ENCODE results near the gene MSRB2. TPM values are rescaled to one million over a fixed set of nuclear protein-coding genes. Genes with fewer than 3 reads are reported as not detected.
"Not testable (repeated sequence)": the region's sequence is repeated elsewhere in the genome, so short reads cannot be mapped to it uniquely, and the experiment has no call there.

Gene MSRB2
- total and polyA plus RNA-seq, 2 donors (not counting 1 experiment from before 2014, with no cell fraction given) = 1.5 to 3.0 TPM

GRCh38 chr10:23070913-23071218, 24.5 kb upstream of the MSRB2 start:
- CTCF ChIA-PET = interaction anchor here (0.9 to 1.3 kb wide), 2 partner anchors 1077 to 1080 kb away, joined by 3 to 4 read pairs; no protein-coding TSS in a partner anchor
- no peaks in the 10 kb centered on the region for H3K4me1 Mint-ChIP-seq
- ATAC-seq (ENCODE audit: low read depth) (no peak), DNase-seq (no peak)
- WGBS (ENCODE audit: insufficient coverage) = 71% methylated on average over 3 of the region's 3 CpGs
- no peak overlapping the region for H3K27ac Mint-ChIP-seq
- no peak overlapping the region for H3K4me3 ChIP-seq (ENCODE audit: control extremely low read depth in 1 of 5, extremely low read depth in 1 of 5, insufficient read depth in 1 of 5, low read depth in 2 of 5, low read length in 4 of 5)
- TF ChIP-seq EZH2 (IDR thresholded peaks at IDR 0.05; ENCODE audit: borderline replicate concordance, insufficient read depth, low read depth, low read length, poor library complexity, severe bottlenecking) = no peak
- TF ChIP-seq CTCF (IDR thresholded peaks at IDR 0.05) = no peak
- no peaks in the 10 kb centered on the region for H3K9me3 Mint-ChIP-seq (ENCODE audit: insufficient read depth)
- POLR2A ChIA-PET = no interaction called here
- no peak overlapping the region for H3K27ac ChIP-seq (ENCODE audit: low read length in 2 of 2)
- peak overlapping the region; percentile 11 for H2AFZ ChIP-seq (ENCODE audit: insufficient read depth, low read depth, low read length, poor library complexity, severe bottlenecking)
- no peak overlapping the region for H3K9ac ChIP-seq (ENCODE audit: low read length)
- intact Hi-C loops (cut with micrococcal nuclease) = no loop called here
- no peaks in the 10 kb centered on the region for H3K79me2 ChIP-seq (ENCODE audit: control insufficient read depth, insufficient read depth, low read length)
- peaks cover 0 to 4% (median 0%) of the 10 kb centered on the region in 4 experiments for H3K27me3 ChIP-seq (replicated peaks in 1 of 4; ENCODE audit: control extremely low read depth in 1 of 4, control insufficient read depth in 3 of 4, insufficient read depth in 4 of 4, low read length in 3 of 4)
- no peak overlapping the region for H3K4me3 Mint-ChIP-seq
- no peaks in the 10 kb centered on the region for H4K20me1 ChIP-seq (ENCODE audit: control insufficient read depth, insufficient read depth, low read length, poor library complexity, severe bottlenecking)
- H3K36me3 ChIP-seq (replicated peaks in 1 of 2; ENCODE audit: control extremely low read depth in 1 of 2, control insufficient read depth in 1 of 2, extremely low read depth in 1 of 2, insufficient read depth in 2 of 2, low read length in 1 of 2) = no peaks in the 10 kb centered on the region
- peaks cover 21% of the 10 kb centered on the region for H3K27me3 Mint-ChIP-seq
- no peak overlapping the region for H3K4me2 ChIP-seq (replicated peaks; ENCODE audit: low read depth, low read length, poor library complexity, severe bottlenecking)
- no peaks in the 10 kb centered on the region for H3K4me1 ChIP-seq (ENCODE audit: control insufficient read depth in 2 of 2, insufficient read depth in 2 of 2, low read length in 2 of 2)
- no peaks in the 10 kb centered on the region for H3K9me3 ChIP-seq (ENCODE audit: control extremely low read depth in 1 of 3, control insufficient read depth in 2 of 3, insufficient read depth in 1 of 3, low read length in 2 of 3)

GRCh38 chr10:23072593-23072992, 22.8 kb upstream of the MSRB2 start:
- POLR2A ChIA-PET; H2AFZ ChIP-seq (ENCODE audit: insufficient read depth, low read depth, low read length, poor library complexity, severe bottlenecking); H3K4me3 ChIP-seq (ENCODE audit: control extremely low read depth in 1 of 5, extremely low read depth in 1 of 5, insufficient read depth in 1 of 5, low read depth in 2 of 5, low read length in 4 of 5); H3K27ac Mint-ChIP-seq; H3K4me3 Mint-ChIP-seq; ATAC-seq (ENCODE audit: low read depth); H3K79me2 ChIP-seq (ENCODE audit: control insufficient read depth, insufficient read depth, low read length); H3K4me2 ChIP-seq (replicated peaks; ENCODE audit: low read depth, low read length, poor library complexity, severe bottlenecking); H3K4me1 Mint-ChIP-seq; H3K9me3 ChIP-seq (ENCODE audit: control extremely low read depth in 1 of 3, control insufficient read depth in 2 of 3, insufficient read depth in 1 of 3, low read length in 2 of 3); H3K9me3 Mint-ChIP-seq (ENCODE audit: insufficient read depth); H3K9ac ChIP-seq (ENCODE audit: low read length); H3K36me3 ChIP-seq (replicated peaks in 1 of 2; ENCODE audit: control extremely low read depth in 1 of 2, control insufficient read depth in 1 of 2, extremely low read depth in 1 of 2, insufficient read depth in 2 of 2, low read length in 1 of 2); H3K27ac ChIP-seq (ENCODE audit: low read length in 2 of 2); DNase-seq; CTCF ChIA-PET; H3K4me1 ChIP-seq (ENCODE audit: control insufficient read depth in 2 of 2, insufficient read depth in 2 of 2, low read length in 2 of 2); intact Hi-C loops (cut with micrococcal nuclease); H4K20me1 ChIP-seq (ENCODE audit: control insufficient read depth, insufficient read depth, low read length, poor library complexity, severe bottlenecking): not testable (repeated sequence)
- H3K27me3 ChIP-seq (replicated peaks in 1 of 4; ENCODE audit: control extremely low read depth in 1 of 4, control insufficient read depth in 3 of 4, insufficient read depth in 4 of 4, low read length in 3 of 4) = peaks cover 0 to 10% (median 4%) of the 10 kb centered on the region in 4 experiments
- WGBS (ENCODE audit: insufficient coverage) = 100% methylated on average over 2 of the region's 3 CpGs
- peaks cover 22% of the 10 kb centered on the region for H3K27me3 Mint-ChIP-seq
